Esophagus squamous epithelium (tissue), 5 donors: ENCODE data around the gene IFT88. TPM values are rescaled to one million over a fixed set of nuclear protein-coding genes. Genes with fewer than 3 reads are reported as not detected.

ENCODE experiments used
- DNase-seq: peaks from one replicate; lab custom pipeline; 2025; lab: John Stamatoyannopoulos, UW
- H3K27ac ChIP-seq, 4 donors: fragments of 200-600 bp; sonication (generic); one replicate each; pipeline ENCODE4 v1.5.1; 2016 to 2019; ENCODE audit warnings: mild to moderate bottlenecking in 1 of 4
- H3K27me3 ChIP-seq, 4 donors: fragments of 200-600 bp; sonication (generic); 1 replicate in 3 of 4; 2 replicates in 1 of 4; pipeline versions ENCODE4 v1.5.1 to v1.6.0; 2017 to 2021; ENCODE audit warnings: antibody characterized with exemption in 1 of 4
- H3K36me3 ChIP-seq, 3 donors: fragments of 200-600 bp; sonication (generic); one replicate each; pipeline ENCODE4 v1.5.1; 2016 to 2019
- H3K4me1 ChIP-seq, 3 donors: fragments of 200-600 bp; sonication (generic); one replicate each; pipeline ENCODE4 v1.5.1; 2017 to 2019
- H3K4me3 ChIP-seq, 4 donors: fragments of 200-600 bp; sonication (generic); 1 replicate in 3 of 4; 2 replicates in 1 of 4; pipeline ENCODE4 v1.5.1; 2016 to 2019; ENCODE audit warnings: mild to moderate bottlenecking in 2 of 4, moderate library complexity in 1 of 4
- H3K9me3 ChIP-seq, 3 donors: fragments of 200-600 bp; sonication (generic); one replicate each; pipeline ENCODE4 v1.5.1; 2016 to 2019
- CTCF ChIP-seq, 6 experiments: fragments of 450-650 bp in 4 of 6; fragments of 200-600 bp in 2 of 6; sonication (generic) in 2 of 6; IDR thresholded peaks; one replicate each; pipeline ENCODE4 v1.5.1; 2016 to 2019; ENCODE audit warnings: antibody characterized with exemption in 6 of 6, mild to moderate bottlenecking in 4 of 6, moderate library complexity in 4 of 6
- POLR2A ChIP-seq, 4 donors: fragments of 450-650 bp; IDR thresholded peaks; one replicate each; pipeline ENCODE4 v1.6.1; 2017; ENCODE audit warnings: antibody characterized with exemption in 4 of 4, mild to moderate bottlenecking in 4 of 4, moderate library complexity in 3 of 4
- WGBS, 2 donors: methylation state at CpG; one replicate each; pipeline ENCODE4 v1.1.5; 2018; 5-methylcytosine and 5-hydroxymethylcytosine counted together
- intact Hi-C: fragments of 100-400 bp; cut with DNase I; formaldehyde crosslinking; loops from one replicate; pipeline ENCODE4 v1.15.0; 2022
- total RNA-seq, 4 donors: library from RNA; depleted of rRNA; stranded (reverse); fragments of >200 nt; gene quantifications; one replicate each; pipeline ENCODE4 v1.1.0, GENCODE V29; 2016
- donor health status: DM: yes; HTN: yes; CAD: no.

IFT88 gene
- total RNA-seq, 4 donors from 2014 or later: 2.0 to 7.8 (median 4.8) TPM

- no peaks in the 10 kb centered on the region for H3K27me3 ChIP-seq
- peaks cover 0 to 19% (median 10%) of the 10 kb centered on the region in 3 donors for H3K4me1 ChIP-seq
- no peak for TF ChIP-seq POLR2A (IDR thresholded peaks at IDR 0.05)
- TF ChIP-seq CTCF (IDR thresholded peaks at IDR 0.05): peak in 1 of 6 experiments; percentile 12
- no peak for DNase-seq
- intact Hi-C loops: no loop called here
- 72 to 82% methylated on average over 11 of the region's 11 CpGs for WGBS, 2 donors
- peaks cover 0 to 17% (median 5%) of the 10 kb centered on the region in 3 donors for H3K9me3 ChIP-seq
- H3K36me3 ChIP-seq: no peaks in the 10 kb centered on the region
- H3K4me3 ChIP-seq: no peak overlapping the region
- no peak overlapping the region for H3K27ac ChIP-seq
Measured at GRCh38 chr13:20565115-20565736, 1.7 kb upstream of the IFT88 start.

DNA sequence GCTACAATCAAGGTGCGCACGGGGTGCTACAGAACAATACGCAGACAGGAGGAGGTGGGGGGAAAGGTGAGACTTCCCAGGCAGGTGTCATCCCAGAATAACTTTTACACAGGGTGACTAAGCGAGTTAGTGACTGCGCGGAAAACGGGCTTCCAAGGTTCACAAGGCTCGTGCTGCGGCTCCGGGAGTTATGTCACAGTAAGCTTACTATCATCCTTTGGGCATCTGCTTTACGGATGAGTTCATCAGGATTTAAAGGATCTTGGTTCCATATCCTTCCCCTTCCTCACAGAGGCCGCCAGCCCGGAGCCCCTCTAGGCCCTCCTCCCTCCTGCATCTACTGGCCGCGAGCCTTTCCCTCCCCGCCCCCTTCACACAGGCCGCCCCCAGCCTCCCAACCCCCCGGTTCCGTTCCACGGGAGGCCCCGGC, 474 bp upstream of the IFT88 start:
- no peaks in the 10 kb centered on the region for H3K36me3 ChIP-seq
- H3K4me3 ChIP-seq: peak overlapping the region; percentile 52 to 95 (median 74)
- TF ChIP-seq POLR2A (IDR thresholded peaks at IDR 0.05) (no peak), CTCF (IDR thresholded peaks at IDR 0.05) (no peak)
- intact Hi-C loops: no loop called here
- H3K9me3 ChIP-seq: peaks cover 0 to 17% (median 5%) of the 10 kb centered on the region in 3 donors
- peak overlapping the region; percentile 92 to 98 (median 94) for H3K27ac ChIP-seq
- no peak for DNase-seq
- H3K27me3 ChIP-seq: no peaks in the 10 kb centered on the region
- WGBS, 2 donors: 4% methylated on average over 16 to 20 of the region's 21 CpGs
- H3K4me1 ChIP-seq: peaks cover 0 to 19% (median 10%) of the 10 kb centered on the region in 3 donors

DNA sequence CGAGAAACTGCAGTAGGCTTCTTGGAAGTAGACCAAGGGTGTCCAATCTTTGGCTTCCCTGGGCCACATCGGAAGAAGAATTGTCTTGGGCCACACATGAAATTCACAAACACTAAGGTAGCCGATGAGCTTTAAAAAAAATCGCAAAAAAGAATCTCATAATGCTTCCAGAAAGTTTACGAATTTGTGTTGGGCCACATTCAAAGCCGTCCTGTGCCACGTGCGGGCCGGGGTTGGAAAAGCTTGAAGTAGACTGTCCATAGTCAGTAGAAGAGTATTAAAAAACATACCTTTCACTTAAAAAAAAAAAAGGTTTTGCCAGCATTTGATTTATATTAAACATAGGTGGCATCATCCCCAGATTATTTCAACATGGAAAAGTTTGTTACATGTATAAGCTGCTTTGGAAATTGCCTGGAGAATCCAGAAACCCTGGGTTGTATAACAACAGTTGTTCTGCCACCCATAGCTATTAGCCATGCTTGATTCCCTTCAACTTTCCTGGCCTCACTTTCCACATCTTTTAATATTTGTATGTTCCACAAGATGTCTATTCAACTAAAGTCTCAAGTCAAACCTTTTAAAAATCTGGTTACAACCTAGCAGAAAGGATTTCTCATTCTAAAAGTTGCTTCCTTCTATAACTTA, 1.0 kb downstream of the IFT88 start:
- 18 to 35% methylated on average over 9 of the region's 9 CpGs for WGBS, 2 donors
- TF ChIP-seq CTCF (IDR thresholded peaks at IDR 0.05) (no peak), POLR2A (IDR thresholded peaks at IDR 0.05) (no peak)
- H3K9me3 ChIP-seq: peaks cover 0 to 17% (median 5%) of the 10 kb centered on the region in 3 donors
- no peaks in the 10 kb centered on the region for H3K36me3 ChIP-seq
- no peak for DNase-seq
- no peaks in the 10 kb centered on the region for H3K27me3 ChIP-seq
- peak overlapping the region; percentile 52 to 95 (median 74) for H3K4me3 ChIP-seq
- intact Hi-C loops: no loop called here
- H3K27ac ChIP-seq: peak overlapping the region; percentile 92 to 98 (median 94)
- H3K4me1 ChIP-seq: peaks cover 0 to 19% (median 10%) of the 10 kb centered on the region in 3 donors

DNA sequence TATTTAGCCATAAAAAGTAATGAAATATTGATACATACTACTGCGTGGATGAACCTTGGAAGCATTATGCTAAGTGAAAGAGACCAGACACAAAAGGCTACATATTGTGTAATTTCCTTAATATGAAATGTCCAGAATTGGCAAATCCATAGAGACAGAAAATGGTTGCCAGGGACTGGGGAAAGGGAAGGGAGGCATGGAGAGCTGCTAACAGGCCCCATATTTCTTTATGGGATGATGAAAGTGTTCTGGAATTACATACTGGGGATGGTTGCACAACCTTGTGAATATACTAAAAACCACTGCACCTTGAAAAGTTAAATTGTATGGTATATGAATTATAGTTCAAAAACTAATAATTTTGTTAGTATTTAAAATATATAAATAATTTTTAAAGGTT, 3.6 kb downstream of the IFT88 start:
- no peak for TF ChIP-seq POLR2A (IDR thresholded peaks at IDR 0.05)
- TF ChIP-seq CTCF (IDR thresholded peaks at IDR 0.05): no peak
- Histone ChIP-seq H3K36me3 (peaks cover 0 to 6% (median 0%) of the 10 kb centered on the region in 3 donors), H3K4me3 (no peak overlapping the region), H3K9me3 (peaks cover 0 to 4% (median under 1%) of the 10 kb centered on the region in 3 donors), H3K27me3 (no peaks in the 10 kb centered on the region), H3K27ac (no peak overlapping the region), H3K4me1 (peaks cover 0 to 19% (median 10%) of the 10 kb centered on the region in 3 donors)
- DNase-seq: no peak
- WGBS, 2 donors: 86 to 96% methylated on average over 1 of the region's 1 CpG
- intact Hi-C loops: no loop called here

DNA sequence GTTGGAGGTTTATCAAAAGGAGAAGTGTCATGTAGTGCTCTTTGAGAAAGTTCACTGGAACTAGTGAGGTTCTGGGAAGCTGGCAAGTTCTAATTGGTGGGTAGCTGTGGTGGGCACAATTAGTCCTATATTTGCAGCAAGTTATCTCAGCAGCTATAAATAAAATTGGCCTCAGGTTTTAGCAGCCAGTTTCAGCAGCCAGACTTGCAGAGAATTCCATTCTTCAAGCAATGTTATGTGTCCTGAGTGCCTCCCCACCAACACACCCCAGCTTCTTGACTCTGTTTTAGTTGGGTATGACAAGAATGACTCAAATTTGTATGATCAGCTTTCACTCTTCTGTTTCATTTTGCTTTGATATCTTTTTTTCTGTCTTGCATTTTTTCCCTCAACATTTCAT, 4.7 kb downstream of the IFT88 start:
- intact Hi-C loops: no loop called here
- H3K27ac ChIP-seq: no peak overlapping the region
- H3K9me3 ChIP-seq: no peaks in the 10 kb centered on the region
- peaks cover 0 to 12% (median 0%) of the 10 kb centered on the region in 3 donors for H3K36me3 ChIP-seq
- TF ChIP-seq POLR2A (IDR thresholded peaks at IDR 0.05): no peak
- no peak for TF ChIP-seq CTCF (IDR thresholded peaks at IDR 0.05)
- peaks cover 0 to 15% (median 6%) of the 10 kb centered on the region in 3 donors for H3K4me1 ChIP-seq
- H3K27me3 ChIP-seq: no peaks in the 10 kb centered on the region
- no peak for DNase-seq
- no peak overlapping the region for H3K4me3 ChIP-seq
